ENCODE measurements around the gene IQSEC2. TPM values are rescaled to one million over a fixed set of nuclear protein-coding genes. Genes with fewer than 3 reads are reported as not detected.

IQSEC2 gene
- total and polyA plus RNA-seq, 9 of the 15 experiments (the other 6 are each of a cell fraction or from before 2014, with no cell fraction given) = 2.7 to 41.8 (median 20.1) TPM

- Histone ChIP-seq H3K4me1 (replicated peaks in 1 of 2; ENCODE audit: control insufficient read depth in 2 of 2, insufficient read depth in 2 of 2, low read length in 2 of 2) (peaks cover 15 to 43% of the 10 kb centered on the region in 2 experiments; a peak in 4 of 5 replicates), H3K9me3 (replicated peaks; ENCODE audit: control insufficient read depth, insufficient read depth, low read depth, low read length) (no peaks in the 10 kb centered on the region), H3K9ac (ENCODE audit: insufficient read depth in 1 of 2, low read depth in 2 of 2, low read length in 2 of 2) (no peak overlapping the region), H3K27ac (ENCODE audit: extremely low read depth, low read depth, low read length) (no peak overlapping the region), H3K4me3 (no peak overlapping the region), H3K4me2 (ENCODE audit: insufficient read depth, low read length) (no peak overlapping the region), H4K20me1 (replicated peaks; ENCODE audit: control insufficient read depth, insufficient read depth, low read length) (peaks cover 8% of the 10 kb centered on the region), H3K36me3 (ENCODE audit: control insufficient read depth, insufficient read depth, low read length) (no peaks in the 10 kb centered on the region), H3K9me1 (ENCODE audit: control insufficient read depth, insufficient read depth, low read length) (no peaks in the 10 kb centered on the region), H3K79me2 (ENCODE audit: control insufficient read depth, insufficient read depth, low read length) (no peaks in the 10 kb centered on the region), H3K27me3 (ENCODE audit: control insufficient read depth in 2 of 2, insufficient read depth in 2 of 2, low read length in 2 of 2) (peaks cover 22 to 35% of the 10 kb centered on the region in 2 experiments; a peak in 4 of 5 replicates), H2AFZ (ENCODE audit: low read depth, low read length) (no peak overlapping the region)
- 5% methylated on average over 4 of the region's 10 CpGs for WGBS (ENCODE audit: insufficient coverage, low coverage, missing lambda C conversion rate)
- DNase-seq (ENCODE audit: extremely low read depth in 1 of 4, low spot score in 3 of 4) = peak; percentile 74 to 79 (median 78)
- POLR2A ChIA-PET = interaction anchor here (0.6 kb wide), 2 partner anchors 101 to 1120 kb away, joined by 3 to 4 read pairs; no protein-coding TSS in a partner anchor
- in situ Hi-C loops (cut with MboI) = loop anchor here (5.0 kb wide), 1 partner anchor 130 kb away; no protein-coding TSS in a partner anchor
- peak; percentile 91 for ATAC-seq
- CTCF ChIA-PET (ENCODE audit: low intra/inter-chr PET ratio) = interaction anchor here (0.6 to 1.5 kb wide), 7 partner anchors 117 to 221 kb away, joined by 3 to 8 read pairs (median 4); partner anchors contain the start of gene HSD17B10
- BruUV-seq (replicated peaks) = no TSS peak
- FAIRE-seq = peak; percentile 23
- intact Hi-C loops (cut with micrococcal nuclease) = loop anchor here (1.0 to 10.0 kb wide), 5 partner anchors 55 to 517 kb away; no protein-coding TSS in a partner anchor
- TF ChIP-seq, protein P1, sequence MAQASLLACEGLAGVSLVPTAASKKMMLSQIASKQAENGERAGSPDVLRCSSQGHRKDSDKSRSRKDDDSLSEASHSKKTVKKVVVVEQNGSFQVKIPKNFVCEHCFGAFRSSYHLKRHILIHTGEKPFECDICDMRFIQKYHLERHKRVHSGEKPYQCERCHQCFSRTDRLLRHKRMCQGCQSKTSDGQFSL (CRISPR knock-in tag; IDR thresholded peaks at IDR 0.05) = peak; percentile 96
- TF ChIP-seq, protein P1 (tag; IDR thresholded peaks at IDR 0.05) = peak in 1 of 2 experiments; percentile 80; a peak in 2 of 4 replicates
- TF ChIP-seq CC2D1A (IDR thresholded peaks at IDR 0.05) = peak; percentile 76; the same call in 1 of the 2 replicates
- TF ChIP-seq RB1 (IDR thresholded peaks at IDR 0.05; ENCODE audit: low read depth) = no peak
- no peak for TF ChIP-seq RHOXF2B (CRISPR knock-in tag; conservative IDR thresholded peaks at IDR 0.05)
- peak; percentile 83 for TF ChIP-seq SMC3 (conservative IDR thresholded peaks at IDR 0.05; ENCODE audit: insufficient read depth, low read depth, low read length)
- TF ChIP-seq AFF4 (CRISPR knock-in tag; IDR thresholded peaks at IDR 0.05) = no peak
- no peak for TF ChIP-seq EGR1 (conservative IDR thresholded peaks at IDR 0.05)
- no peak for TF ChIP-seq ZNF121 (CRISPR knock-in tag; conservative IDR thresholded peaks at IDR 0.05)
- no peak for TF ChIP-seq GTF2E2 (tag; IDR thresholded peaks at IDR 0.05)
- TF ChIP-seq, protein P2, sequence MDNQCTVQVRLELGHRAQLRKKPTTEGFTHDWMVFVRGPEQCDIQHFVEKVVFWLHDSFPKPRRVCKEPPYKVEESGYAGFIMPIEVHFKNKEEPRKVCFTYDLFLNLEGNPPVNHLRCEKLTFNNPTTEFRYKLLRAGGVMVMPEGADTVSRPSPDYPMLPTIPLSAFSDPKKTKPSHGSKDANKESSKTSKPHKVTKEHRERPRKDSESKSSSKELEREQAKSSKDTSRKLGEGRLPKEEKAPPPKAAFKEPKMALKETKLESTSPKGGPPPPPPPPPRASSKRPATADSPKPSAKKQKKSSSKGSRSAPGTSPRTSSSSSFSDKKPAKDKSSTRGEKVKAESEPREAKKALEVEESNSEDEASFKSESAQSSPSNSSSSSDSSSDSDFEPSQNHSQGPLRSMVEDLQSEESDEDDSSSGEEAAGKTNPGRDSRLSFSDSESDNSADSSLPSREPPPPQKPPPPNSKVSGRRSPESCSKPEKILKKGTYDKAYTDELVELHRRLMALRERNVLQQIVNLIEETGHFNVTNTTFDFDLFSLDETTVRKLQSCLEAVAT (IDR thresholded peaks at IDR 0.05) = no peak
- TF ChIP-seq, protein P3, sequence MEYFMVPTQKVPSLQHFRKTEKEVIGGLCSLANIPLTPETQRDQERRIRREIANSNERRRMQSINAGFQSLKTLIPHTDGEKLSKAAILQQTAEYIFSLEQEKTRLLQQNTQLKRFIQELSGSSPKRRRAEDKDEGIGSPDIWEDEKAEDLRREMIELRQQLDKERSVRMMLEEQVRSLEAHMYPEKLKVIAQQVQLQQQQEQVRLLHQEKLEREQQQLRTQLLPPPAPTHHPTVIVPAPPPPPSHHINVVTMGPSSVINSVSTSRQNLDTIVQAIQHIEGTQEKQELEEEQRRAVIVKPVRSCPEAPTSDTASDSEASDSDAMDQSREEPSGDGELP (CRISPR knock-in tag; IDR thresholded peaks at IDR 0.05; ENCODE audit: borderline replicate concordance) = no peak
Measured at GRCh38 chrX:53317365-53318069, 36.1 kb upstream of the IQSEC2 start.

Measured in K562 (cell line).